Activated naive CD8-positive, alpha-beta T cell treated with anti-CD3 and anti-CD28 coated beads, Interleukin-2, amount 10 ng/mL, durations not matched to agents 7 days and 5 days (primary cell): Measurements from ENCODE around the gene MEIS1. TPM values are rescaled to one million over a fixed set of nuclear protein-coding genes. Genes with fewer than 3 reads are reported as not detected.

ENCODE experiments used
- ATAC-seq: fragments of 150-1000 bp; cut with Tn5 transposase; one replicate; pipeline ENCODE4 v1.10.0; 2021; ENCODE audit warnings: low read depth, moderate library complexity
- POLR2A ChIA-PET: fragments of 350-600 bp; sonication (Branson Sonifier 250); formaldehyde crosslinking; loops from one replicate; lab custom pipeline; 2021; ENCODE audit warnings: antibody characterized with exemption; lab: Charles Lee
- DNase-seq: peaks from one replicate; pipeline ENCODE4 v3.0.0; 2021
- H3K27ac Mint-ChIP-seq: one replicate; pipeline ENCODE4 v1.8.0; 2022; ENCODE audit warnings: mild to moderate bottlenecking, mixed read lengths
- H3K27me3 Mint-ChIP-seq: one replicate; pipeline ENCODE4 v1.8.0; 2022; ENCODE audit warnings: mild to moderate bottlenecking, moderate library complexity, mixed read lengths
- H3K36me3 Mint-ChIP-seq: one replicate; pipeline ENCODE4 v1.8.0; 2021; ENCODE audit warnings: mild to moderate bottlenecking, mixed read lengths
- H3K4me1 Mint-ChIP-seq: one replicate; pipeline ENCODE4 v1.8.0; 2021; ENCODE audit warnings: mixed read lengths
- H3K4me3 Mint-ChIP-seq: one replicate; pipeline ENCODE4 v1.8.0; 2022; ENCODE audit warnings: mild to moderate bottlenecking, moderate library complexity, mixed read lengths
- H3K9me3 Mint-ChIP-seq: one replicate; pipeline ENCODE4 v1.8.0; 2021; ENCODE audit warnings: mixed read lengths
- total RNA-seq, 2 experiments: library from RNA; stranded (reverse); gene quantifications; one replicate each; pipeline ENCODE4 v1.2.3, GENCODE V29; 2021

The MEIS1 gene
- total RNA-seq, 2 experiments from 2014 or later = not detected

DNA sequence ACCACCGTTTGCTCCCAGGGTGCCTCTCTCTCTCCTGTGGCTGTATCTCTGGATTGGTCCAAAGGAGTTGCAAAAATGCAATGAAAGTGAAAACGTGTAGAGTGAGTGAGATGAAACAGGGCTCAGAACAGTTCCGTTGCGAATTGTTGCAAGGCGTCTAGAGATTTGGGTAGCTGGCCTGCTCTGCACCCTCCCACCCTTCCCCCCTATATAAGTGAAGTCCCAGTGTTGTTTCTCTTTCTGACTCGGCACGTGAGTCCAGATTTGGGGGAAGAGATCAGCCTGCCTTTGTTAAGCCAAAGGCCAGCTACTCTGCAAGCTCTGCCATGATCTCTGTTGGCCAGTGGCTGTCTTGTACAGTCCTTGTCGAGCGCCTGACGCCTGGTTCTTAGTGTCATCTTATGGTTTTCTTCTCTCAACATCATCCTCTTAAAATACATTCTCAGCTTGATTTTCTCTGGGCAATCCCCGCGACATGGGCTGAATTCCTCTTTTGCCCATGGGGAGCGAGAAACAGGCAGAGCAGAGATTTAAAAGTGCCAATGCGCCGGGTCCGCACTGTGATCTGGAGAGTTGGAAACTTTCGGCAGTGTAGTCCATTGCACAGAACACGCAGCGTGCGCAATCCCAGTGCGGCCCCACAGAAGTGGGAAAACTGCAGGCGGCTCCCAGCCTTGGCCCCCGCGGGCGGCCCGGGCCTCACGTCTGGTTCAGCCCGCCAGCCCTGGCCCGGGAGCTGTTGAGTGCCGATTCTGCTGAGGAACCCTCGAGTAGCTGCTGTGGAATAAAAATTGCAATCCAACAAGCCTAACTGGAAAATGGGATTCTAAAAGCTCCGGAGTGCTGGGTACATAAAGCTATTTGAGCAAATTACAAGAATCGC is 9.3 kb downstream of the MEIS1 start:
- ATAC-seq (no peak), DNase-seq (no peak)
- no peak overlapping the region for H3K27ac Mint-ChIP-seq
- POLR2A ChIA-PET = no interaction called here
- H3K9me3 Mint-ChIP-seq = no peaks in the 10 kb centered on the region
- H3K4me1 Mint-ChIP-seq = peaks cover 6% of the 10 kb centered on the region
- H3K36me3 Mint-ChIP-seq = no peaks in the 10 kb centered on the region
- H3K27me3 Mint-ChIP-seq = peaks cover 61% of the 10 kb centered on the region
- H3K4me3 Mint-ChIP-seq = no peak overlapping the region

DNA sequence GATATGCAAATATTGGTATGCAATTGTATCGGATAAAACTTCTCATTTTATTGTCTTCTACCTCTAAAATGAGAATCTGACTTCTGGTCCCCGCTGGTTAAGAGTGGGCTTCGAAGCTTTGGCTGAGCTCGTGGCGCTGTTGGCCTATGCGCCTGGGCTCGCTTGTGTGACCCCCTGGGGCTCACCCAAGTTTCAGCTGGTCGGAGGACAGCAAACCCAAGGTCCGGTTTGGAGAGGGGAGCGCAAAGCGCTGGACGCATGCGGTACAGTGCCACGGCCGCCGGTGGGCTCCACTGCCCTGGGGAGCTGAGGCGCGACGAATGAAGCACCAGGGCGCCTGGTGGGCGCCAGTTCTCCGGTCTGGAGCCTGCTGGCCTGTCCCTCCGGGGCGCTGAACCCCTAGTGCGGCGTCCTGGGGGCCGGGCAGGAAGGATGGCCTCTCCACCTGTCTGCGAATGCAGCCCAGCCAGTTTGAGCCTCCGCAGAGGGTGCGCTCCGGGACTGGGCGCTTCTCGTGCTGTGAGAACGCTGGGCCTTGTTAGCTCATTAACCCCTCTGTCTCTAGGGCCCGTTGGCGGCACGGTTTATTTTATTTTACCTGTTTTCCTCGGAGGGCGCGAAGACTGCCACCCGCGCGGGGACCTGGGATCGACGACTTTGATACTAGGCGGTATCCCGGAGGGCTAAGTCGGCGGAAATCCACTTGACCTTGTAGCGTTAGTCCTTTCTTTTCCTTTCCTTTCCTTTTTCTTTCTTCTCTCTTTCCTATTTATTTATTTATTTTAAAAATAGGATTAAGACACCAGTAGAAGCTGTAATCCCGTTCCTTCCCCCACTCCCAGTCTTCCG is 10.4 kb downstream of the MEIS1 start:
- POLR2A ChIA-PET = no interaction called here
- Mint-ChIP-seq H3K4me1 (peaks cover under 1% of the 10 kb centered on the region), H3K27ac (no peak overlapping the region), H3K36me3 (no peaks in the 10 kb centered on the region), H3K27me3 (peaks cover 50% of the 10 kb centered on the region), H3K9me3 (no peaks in the 10 kb centered on the region), H3K4me3 (no peak overlapping the region)
- ATAC-seq = no peak
- no peak for DNase-seq

DNA sequence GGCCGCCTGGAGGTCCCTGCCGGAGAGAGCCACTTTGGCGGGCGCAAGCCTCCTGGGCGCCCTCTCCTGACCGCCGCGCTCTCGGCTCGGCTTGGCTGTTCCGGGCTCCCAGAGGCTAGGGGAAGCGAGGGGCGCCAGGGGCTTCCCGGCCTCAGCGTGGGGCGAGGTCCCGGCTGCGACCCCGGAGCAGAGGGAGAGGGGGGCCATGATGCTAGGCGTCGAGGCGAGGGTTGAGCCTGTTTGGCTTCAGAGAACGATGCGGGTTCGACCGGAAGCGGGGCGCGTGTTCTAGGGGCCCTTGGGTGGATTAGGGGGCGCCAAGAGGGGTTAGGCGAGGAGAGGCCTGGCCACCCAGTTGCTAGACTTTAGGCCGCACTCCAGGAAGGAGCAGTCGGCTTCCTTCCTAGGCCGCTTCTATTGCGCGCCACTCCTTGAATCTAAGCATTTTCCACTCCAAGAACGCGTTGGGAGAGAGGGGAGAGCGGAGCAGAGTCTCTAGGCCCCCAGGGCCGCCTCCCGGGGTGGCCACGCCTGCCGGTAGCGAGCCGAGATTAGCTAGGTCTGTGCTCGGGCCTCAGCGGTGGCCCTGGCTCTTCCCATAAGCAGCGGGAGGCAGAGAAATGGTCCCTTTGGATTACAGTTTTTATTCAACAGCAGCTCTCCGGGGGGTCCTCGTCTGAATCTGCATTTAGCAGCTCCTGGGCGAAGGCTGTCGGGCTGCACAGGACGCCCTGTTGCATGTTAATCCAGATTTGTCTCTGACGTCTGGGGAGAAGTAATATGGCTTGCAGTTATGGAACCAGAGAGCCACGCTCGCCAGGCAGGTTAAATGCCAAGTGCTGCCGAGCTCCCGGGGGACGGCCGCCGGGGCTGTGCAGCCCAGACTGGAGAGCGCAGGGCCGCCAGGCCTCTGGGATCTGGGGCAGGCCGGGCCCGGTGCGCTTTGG is 11.3 kb downstream of the MEIS1 start:
- Mint-ChIP-seq H3K36me3 (no peaks in the 10 kb centered on the region), H3K4me1 (no peaks in the 10 kb centered on the region), H3K27me3 (peaks cover 43% of the 10 kb centered on the region), H3K27ac (no peak overlapping the region), H3K9me3 (no peaks in the 10 kb centered on the region), H3K4me3 (no peak overlapping the region)
- ATAC-seq (no peak), DNase-seq (no peak)
- POLR2A ChIA-PET = no interaction called here

DNA sequence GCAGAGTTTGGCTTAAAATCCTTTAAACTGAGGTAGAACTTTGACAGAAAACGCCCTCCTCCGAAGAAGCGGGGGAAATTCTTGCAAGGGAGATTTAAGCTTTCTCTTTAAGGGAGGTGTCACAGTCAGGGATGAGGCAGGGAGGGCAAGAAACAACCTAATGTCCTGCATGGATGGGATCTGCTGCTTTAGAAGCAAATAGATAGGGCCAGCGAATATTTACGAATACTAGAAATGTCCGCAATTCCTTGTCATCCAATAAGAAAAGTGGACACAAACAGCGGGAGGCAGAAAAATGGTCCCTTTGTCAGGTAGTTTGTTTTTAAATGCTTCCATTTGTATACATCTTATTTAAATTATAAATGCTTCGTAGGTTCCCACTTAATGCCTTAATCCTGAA is 12.0 kb downstream of the MEIS1 start:
- Mint-ChIP-seq H3K27me3 (peaks cover 39% of the 10 kb centered on the region), H3K4me3 (no peak overlapping the region), H3K27ac (no peak overlapping the region), H3K4me1 (no peaks in the 10 kb centered on the region), H3K36me3 (no peaks in the 10 kb centered on the region), H3K9me3 (no peaks in the 10 kb centered on the region)
- DNase-seq = no peak
- POLR2A ChIA-PET = no interaction called here
- no peak for ATAC-seq

DNA sequence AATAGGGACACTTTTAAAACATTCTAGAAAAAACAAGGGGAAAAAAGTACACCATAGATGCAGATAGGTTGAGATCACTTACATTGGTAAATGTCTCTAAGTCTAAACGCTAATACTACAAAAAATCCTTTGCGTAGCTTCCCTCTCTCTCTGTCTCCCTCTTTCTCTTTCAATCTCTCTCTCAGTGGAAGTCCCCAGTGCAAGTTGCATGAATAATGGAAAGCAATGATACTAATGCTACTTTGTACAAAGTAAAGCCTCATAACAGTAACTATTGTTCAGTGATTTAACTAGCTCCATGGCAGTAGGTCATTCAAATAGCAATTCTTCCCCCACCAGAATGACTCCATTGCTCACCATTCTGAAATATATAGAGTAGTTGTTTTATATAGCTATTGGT is 12.8 kb downstream of the MEIS1 start:
- Mint-ChIP-seq H3K4me3 (no peak overlapping the region), H3K27me3 (peaks cover 36% of the 10 kb centered on the region), H3K27ac (no peak overlapping the region), H3K9me3 (no peaks in the 10 kb centered on the region), H3K36me3 (no peaks in the 10 kb centered on the region), H3K4me1 (no peaks in the 10 kb centered on the region)
- POLR2A ChIA-PET = no interaction called here
- DNase-seq = no peak
- no peak for ATAC-seq

DNA sequence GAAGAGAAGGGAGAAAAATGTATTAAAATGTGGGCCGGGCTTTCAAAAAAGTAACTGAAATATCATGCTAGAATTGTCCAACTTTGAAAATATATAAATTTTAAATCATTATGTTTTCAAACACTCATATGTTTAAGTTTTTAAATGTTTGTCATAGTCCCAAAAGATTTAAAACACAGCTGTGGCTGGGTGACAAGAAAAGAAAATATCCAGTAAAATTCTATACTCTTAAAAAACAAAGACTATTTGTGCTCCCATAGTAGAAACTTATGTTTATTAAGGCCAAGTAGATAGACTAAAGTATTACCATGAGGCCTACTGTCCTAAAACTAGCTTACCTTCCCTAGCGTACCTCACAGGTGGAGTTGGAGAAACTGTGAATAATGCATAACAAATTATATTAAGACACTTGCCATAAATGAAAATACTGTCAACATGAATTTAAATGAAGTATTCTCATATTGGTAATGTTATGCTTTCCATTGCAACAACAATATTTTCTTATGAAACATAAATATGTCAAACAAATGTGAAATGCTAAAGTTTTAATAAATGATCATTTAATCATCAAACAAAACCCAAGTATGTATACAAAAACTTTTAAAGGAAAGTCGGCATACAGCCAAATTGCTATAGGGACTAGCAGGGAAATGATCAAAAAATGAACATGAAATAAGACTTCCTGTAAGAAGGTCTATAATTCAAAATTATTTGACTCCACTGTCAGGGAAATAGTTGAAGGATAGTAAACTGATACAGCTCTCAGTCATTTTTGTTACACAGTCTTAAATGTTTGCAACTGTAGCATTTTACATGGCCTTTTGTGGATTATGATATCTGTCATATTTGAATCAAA is 13.4 kb downstream of the MEIS1 start:
- Mint-ChIP-seq H3K4me1 (no peaks in the 10 kb centered on the region), H3K27me3 (peaks cover 34% of the 10 kb centered on the region), H3K27ac (no peak overlapping the region), H3K9me3 (no peaks in the 10 kb centered on the region), H3K4me3 (no peak overlapping the region), H3K36me3 (no peaks in the 10 kb centered on the region)
- ATAC-seq = no peak
- POLR2A ChIA-PET = no interaction called here
- DNase-seq = no peak

DNA sequence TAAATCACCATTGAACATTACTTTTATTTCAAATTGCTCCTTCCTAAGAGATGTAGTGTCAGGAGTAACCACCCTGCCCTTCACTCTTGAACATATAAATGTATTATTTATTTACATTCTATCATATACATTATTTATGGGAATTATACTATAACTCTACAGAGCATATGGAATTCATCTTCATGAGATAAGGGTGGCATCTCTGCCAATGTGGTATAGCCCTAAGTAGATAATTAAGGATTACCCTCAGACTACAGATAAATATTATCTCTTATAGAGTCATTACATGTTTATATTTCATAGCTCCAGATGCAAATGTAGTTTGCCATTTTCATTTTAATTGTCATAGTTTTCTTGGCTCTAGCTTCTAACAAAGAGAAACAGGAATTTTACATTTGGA is 17.3 kb downstream of the MEIS1 start:
- no peaks in the 10 kb centered on the region for H3K9me3 Mint-ChIP-seq

DNA sequence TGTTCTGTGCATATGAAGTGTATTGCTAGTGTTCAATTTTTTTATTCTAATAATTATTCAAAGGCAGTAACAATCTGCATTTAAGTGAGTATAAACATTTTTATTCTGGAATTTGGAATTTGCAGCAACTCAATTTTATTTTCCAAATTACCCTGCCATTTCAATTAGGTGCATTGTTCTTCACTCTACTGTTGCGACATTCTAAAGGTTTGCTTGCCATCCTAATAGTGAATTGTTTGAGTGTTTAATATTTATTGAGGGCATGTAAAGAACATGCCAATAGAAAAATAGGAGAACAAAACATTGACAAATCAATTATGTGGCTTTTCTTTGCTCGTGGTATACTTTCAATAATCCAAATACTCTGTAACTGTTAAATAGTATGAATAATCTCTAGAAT is 18.0 kb downstream of the MEIS1 start:
- no peak for DNase-seq
- Mint-ChIP-seq H3K36me3 (no peaks in the 10 kb centered on the region), H3K4me3 (no peak overlapping the region), H3K4me1 (no peaks in the 10 kb centered on the region), H3K27me3 (peaks cover 4% of the 10 kb centered on the region), H3K27ac (no peak overlapping the region), H3K9me3 (no peaks in the 10 kb centered on the region)
- POLR2A ChIA-PET = no interaction called here
- no peak for ATAC-seq

More for the DNA sequence above, 17.3 kb downstream of the MEIS1 start:
- H3K36me3 Mint-ChIP-seq = no peaks in the 10 kb centered on the region
- ATAC-seq (no peak), DNase-seq (no peak)
- H3K4me1 Mint-ChIP-seq = no peaks in the 10 kb centered on the region
- no peak overlapping the region for H3K27ac Mint-ChIP-seq
- POLR2A ChIA-PET = no interaction called here
- H3K4me3 Mint-ChIP-seq = no peak overlapping the region
- peaks cover 10% of the 10 kb centered on the region for H3K27me3 Mint-ChIP-seq

DNA sequence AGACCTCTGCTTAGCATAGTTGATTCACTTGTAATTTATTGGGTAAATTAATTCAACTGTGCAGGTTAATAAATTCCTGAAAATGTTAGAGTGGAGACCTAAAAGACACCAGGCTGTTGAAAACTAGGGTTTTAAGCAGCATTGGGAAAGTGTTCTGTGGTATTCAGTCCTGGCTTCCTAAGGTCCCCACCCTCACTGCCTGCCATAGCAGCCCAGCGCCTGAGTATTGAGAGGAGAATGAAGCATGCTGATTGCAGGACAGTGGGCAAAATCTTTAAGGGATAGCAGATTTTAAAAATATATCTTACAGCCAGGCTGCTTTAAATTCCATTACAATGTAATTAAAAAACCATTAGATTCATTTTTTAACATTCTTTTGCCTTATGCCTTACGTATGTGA is 20.6 kb downstream of the MEIS1 start:
- H3K4me1 Mint-ChIP-seq = no peaks in the 10 kb centered on the region
- DNase-seq (no peak), ATAC-seq (no peak)
- no peak overlapping the region for H3K4me3 Mint-ChIP-seq
- POLR2A ChIA-PET = no interaction called here
- H3K9me3 Mint-ChIP-seq = no peaks in the 10 kb centered on the region
- no peak overlapping the region for H3K27ac Mint-ChIP-seq
- peaks cover 4% of the 10 kb centered on the region for H3K27me3 Mint-ChIP-seq
- no peaks in the 10 kb centered on the region for H3K36me3 Mint-ChIP-seq

DNA sequence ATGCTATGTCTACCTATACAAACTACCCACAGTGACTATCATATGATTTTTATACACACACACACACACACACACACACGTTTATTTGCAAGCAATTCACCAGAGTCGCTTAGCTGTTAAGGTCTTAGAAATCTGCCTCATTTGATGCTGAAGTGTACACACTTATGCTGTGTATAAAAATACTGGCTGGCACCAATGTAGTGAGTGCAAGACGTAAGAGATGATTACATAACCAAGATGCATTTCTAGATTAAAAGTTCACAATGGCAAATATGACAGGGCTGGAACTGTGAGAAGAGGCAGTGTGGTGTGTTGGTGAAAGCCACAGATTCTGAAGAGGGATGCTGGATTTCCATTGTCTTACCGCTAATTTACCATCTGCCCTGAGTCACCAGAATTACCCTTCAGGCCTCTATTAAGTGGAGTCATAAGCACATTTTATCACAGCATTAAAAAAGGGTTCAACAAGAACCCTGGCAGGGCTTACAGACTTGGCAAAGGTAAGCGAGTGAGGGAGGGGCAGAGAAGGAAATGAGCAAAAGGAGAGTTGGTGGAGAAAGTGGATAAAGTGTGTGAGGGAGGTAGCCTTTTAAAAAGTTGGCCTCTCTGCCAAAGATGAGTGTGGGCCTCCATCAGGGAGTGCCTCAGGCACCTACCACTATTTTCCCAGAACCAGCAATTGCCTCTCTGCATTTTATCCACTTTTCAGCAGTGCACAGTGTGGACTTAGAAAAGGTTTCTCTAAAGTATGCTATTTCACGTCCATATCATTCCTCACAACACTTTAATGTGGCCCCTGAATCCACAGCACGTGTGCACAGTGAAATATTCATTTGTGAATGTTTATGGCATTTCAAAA is 21.5 kb downstream of the MEIS1 start:
- peaks cover under 1% of the 10 kb centered on the region for H3K27me3 Mint-ChIP-seq
- DNase-seq (no peak), ATAC-seq (no peak)
- POLR2A ChIA-PET = no interaction called here
- no peaks in the 10 kb centered on the region for H3K9me3 Mint-ChIP-seq
- no peak overlapping the region for H3K27ac Mint-ChIP-seq
- no peaks in the 10 kb centered on the region for H3K36me3 Mint-ChIP-seq
- H3K4me3 Mint-ChIP-seq = no peak overlapping the region
- no peaks in the 10 kb centered on the region for H3K4me1 Mint-ChIP-seq

DNA sequence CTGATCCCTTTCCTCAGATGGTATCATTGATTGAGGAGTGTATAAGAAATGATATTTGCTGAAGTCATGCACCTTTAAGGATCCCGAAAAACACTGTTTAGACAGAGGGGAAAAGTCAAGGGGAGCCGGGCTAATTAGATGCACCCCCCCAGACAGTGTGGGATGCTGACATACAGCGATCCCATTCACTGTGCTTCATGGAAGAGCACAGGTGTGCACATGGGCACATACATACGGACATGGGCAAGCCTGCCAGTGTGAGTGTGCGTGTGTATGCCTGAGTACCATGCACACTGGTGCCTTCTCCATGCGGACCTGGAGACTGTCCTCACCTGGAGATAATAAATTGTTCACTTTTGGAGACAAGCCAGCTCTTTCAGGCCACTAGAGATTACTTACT is 22.6 kb downstream of the MEIS1 start:
- POLR2A ChIA-PET = no interaction called here
- H3K27me3 Mint-ChIP-seq = no peaks in the 10 kb centered on the region
- H3K9me3 Mint-ChIP-seq = no peaks in the 10 kb centered on the region
- no peak overlapping the region for H3K27ac Mint-ChIP-seq
- ATAC-seq (no peak), DNase-seq (no peak)
- no peaks in the 10 kb centered on the region for H3K4me1 Mint-ChIP-seq
- H3K4me3 Mint-ChIP-seq = no peak overlapping the region
- H3K36me3 Mint-ChIP-seq = no peaks in the 10 kb centered on the region

DNA sequence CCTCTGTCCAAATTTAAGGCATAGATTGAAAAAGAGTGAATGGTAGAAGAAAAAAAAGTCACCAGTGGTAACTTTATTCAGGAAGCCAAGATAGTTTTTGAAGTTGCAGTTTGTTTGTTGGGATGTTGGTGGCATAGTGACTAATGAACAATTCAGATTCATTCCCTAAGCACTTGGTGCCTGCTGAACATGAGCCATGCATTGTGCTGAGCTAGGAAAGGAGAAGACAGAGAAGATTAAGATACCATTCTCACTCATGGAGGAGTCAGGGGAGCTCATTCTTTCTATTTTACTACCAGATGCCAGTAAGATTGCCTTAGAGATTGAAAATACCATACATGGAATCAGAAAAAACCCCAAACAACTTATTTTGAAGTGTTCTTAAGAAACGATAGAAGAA is 25.1 kb downstream of the MEIS1 start:
- no peak for ATAC-seq
- POLR2A ChIA-PET = no interaction called here
- no peak overlapping the region for H3K4me3 Mint-ChIP-seq

More for the DNA sequence above, 25.1 kb downstream of the MEIS1 start:
- H3K9me3 Mint-ChIP-seq = no peaks in the 10 kb centered on the region
- no peaks in the 10 kb centered on the region for H3K27me3 Mint-ChIP-seq
- no peaks in the 10 kb centered on the region for H3K4me1 Mint-ChIP-seq
- DNase-seq = no peak
- no peaks in the 10 kb centered on the region for H3K36me3 Mint-ChIP-seq
- no peak overlapping the region for H3K27ac Mint-ChIP-seq
